ENCODE data around the gene FAM13A.

GRCh38 chr4:88995874-88996273 lies 61.1 kb downstream of the FAM13A start:
- TF ChIP-seq, protein P1, sequence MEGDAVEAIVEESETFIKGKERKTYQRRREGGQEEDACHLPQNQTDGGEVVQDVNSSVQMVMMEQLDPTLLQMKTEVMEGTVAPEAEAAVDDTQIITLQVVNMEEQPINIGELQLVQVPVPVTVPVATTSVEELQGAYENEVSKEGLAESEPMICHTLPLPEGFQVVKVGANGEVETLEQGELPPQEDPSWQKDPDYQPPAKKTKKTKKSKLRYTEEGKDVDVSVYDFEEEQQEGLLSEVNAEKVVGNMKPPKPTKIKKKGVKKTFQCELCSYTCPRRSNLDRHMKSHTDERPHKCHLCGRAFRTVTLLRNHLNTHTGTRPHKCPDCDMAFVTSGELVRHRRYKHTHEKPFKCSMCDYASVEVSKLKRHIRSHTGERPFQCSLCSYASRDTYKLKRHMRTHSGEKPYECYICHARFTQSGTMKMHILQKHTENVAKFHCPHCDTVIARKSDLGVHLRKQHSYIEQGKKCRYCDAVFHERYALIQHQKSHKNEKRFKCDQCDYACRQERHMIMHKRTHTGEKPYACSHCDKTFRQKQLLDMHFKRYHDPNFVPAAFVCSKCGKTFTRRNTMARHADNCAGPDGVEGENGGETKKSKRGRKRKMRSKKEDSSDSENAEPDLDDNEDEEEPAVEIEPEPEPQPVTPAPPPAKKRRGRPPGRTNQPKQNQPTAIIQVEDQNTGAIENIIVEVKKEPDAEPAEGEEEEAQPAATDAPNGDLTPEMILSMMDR (IDR thresholded peaks at IDR 0.05) = no peak
- TF ChIP-seq POLR2A (IDR thresholded peaks at IDR 0.05) = no peak
- no peak for TF ChIP-seq POLR2AphosphoS5 (IDR thresholded peaks at IDR 0.05)
- TF ChIP-seq EP300 (IDR thresholded peaks at IDR 0.05) = no peak
